ENCODE results near the gene PSME3IP1.

DNA sequence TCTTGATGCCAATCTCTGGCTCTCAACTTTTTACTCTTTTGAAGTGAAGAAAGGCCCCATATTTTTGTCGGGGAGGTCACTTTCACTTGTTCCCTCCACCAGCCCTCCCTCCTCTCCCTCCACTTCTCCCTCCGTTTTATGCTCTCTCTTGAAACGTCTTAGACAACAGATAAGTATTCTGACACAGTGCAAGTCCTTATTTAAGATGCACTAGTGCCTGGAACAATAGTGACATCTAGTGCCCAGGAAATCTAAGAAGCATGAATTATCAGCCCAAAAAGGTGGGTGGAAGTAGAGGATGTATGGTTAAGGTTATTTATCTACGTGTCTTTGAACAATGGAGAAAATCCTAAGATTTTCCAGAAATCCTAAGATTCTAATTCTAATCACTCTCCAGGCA lies 17.9 kb downstream of the PSME3IP1 start:
- TF ChIP-seq, protein P1, sequence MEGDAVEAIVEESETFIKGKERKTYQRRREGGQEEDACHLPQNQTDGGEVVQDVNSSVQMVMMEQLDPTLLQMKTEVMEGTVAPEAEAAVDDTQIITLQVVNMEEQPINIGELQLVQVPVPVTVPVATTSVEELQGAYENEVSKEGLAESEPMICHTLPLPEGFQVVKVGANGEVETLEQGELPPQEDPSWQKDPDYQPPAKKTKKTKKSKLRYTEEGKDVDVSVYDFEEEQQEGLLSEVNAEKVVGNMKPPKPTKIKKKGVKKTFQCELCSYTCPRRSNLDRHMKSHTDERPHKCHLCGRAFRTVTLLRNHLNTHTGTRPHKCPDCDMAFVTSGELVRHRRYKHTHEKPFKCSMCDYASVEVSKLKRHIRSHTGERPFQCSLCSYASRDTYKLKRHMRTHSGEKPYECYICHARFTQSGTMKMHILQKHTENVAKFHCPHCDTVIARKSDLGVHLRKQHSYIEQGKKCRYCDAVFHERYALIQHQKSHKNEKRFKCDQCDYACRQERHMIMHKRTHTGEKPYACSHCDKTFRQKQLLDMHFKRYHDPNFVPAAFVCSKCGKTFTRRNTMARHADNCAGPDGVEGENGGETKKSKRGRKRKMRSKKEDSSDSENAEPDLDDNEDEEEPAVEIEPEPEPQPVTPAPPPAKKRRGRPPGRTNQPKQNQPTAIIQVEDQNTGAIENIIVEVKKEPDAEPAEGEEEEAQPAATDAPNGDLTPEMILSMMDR (conservative IDR thresholded peaks at IDR 0.05; ENCODE audit: low read depth, low read length): peak; percentile 71
- TF ChIP-seq EZH2 (IDR thresholded peaks at IDR 0.05; ENCODE audit: low read length, unreplicated experiment) (no peak), EZH2phosphoT487 (IDR thresholded peaks at IDR 0.05; ENCODE audit: borderline replicate concordance, low read length) (no peak)

Measured in PC-3 (cell line).